GM12892 (cell line): ENCODE data around the gene NEK6.

Experiments
- POLR2A ChIP-seq: IDR thresholded peaks from 2 replicates; pipeline ENCODE4 v1.6.1; 2011; ENCODE audit warnings: low read depth, low read length, control low read depth
- POLR2AphosphoS5 ChIP-seq: IDR thresholded peaks from 2 replicates; pipeline ENCODE4 v1.6.1; 2011; ENCODE audit warnings: low read depth, low read length, control low read depth
- TAF1 ChIP-seq: IDR thresholded peaks from 2 replicates; pipeline ENCODE4 v1.6.1; 2011; ENCODE audit warnings: low read depth, mild to moderate bottlenecking, control low read depth, low read length, borderline replicate concordance

DNA sequence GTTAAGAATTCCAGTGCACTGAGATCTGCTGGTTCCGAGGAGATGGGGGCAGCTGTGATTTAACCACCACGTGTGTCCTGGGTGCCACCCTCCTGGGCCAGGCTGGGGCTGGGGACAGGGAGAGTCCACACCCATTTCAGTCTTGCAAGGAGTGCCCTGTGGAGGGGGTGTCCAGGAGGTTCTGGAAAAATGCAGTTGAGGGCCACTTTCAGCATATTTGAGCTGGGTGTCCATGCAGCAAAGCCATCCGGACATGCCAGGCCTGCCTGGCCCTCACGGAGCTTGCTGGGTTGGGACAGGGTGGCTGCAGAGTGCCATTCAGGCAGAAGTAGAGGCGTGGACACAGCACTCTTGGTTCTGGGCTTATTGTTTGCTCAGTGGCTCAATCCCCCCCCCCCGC, 68.1 kb downstream of the NEK6 start:
- TF ChIP-seq POLR2A (no peak), TAF1 (no peak), POLR2AphosphoS5 (no peak)
